ENCODE data around the gene XDH. TPM values are rescaled to one million over a fixed set of nuclear protein-coding genes. Genes with fewer than 3 reads are reported as not detected.

The XDH gene
- total RNA-seq, 4 donors from 2014 or later, result 25.9 to 57.9 (median 37.2) TPM

DNA sequence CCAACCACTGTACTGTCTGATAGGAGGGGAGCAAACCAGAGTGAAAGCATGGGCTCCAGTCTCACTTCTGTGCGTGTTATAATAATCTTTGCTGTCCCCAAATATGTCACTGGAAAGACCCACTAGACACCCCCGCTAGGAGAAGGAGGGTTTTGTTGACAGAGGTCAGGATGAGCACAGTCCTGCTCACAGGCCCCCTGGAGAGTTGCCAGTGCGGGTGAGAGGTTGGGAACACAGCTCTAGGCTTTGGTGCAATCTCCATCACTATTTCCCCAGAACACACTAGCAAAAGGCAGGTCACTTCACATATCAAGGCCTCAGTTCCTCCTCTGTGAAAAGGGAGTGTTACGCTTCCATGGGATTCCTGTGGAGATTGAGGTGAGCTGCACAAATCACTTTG, 9.7 kb downstream of the XDH start:
- TF ChIP-seq EP300 (IDR thresholded peaks at IDR 0.05; ENCODE audit: low read depth), result no peak
- TF ChIP-seq, protein P1, sequence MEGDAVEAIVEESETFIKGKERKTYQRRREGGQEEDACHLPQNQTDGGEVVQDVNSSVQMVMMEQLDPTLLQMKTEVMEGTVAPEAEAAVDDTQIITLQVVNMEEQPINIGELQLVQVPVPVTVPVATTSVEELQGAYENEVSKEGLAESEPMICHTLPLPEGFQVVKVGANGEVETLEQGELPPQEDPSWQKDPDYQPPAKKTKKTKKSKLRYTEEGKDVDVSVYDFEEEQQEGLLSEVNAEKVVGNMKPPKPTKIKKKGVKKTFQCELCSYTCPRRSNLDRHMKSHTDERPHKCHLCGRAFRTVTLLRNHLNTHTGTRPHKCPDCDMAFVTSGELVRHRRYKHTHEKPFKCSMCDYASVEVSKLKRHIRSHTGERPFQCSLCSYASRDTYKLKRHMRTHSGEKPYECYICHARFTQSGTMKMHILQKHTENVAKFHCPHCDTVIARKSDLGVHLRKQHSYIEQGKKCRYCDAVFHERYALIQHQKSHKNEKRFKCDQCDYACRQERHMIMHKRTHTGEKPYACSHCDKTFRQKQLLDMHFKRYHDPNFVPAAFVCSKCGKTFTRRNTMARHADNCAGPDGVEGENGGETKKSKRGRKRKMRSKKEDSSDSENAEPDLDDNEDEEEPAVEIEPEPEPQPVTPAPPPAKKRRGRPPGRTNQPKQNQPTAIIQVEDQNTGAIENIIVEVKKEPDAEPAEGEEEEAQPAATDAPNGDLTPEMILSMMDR (IDR thresholded peaks at IDR 0.05), result no peak
- in situ Hi-C loops (cut with MboI; ENCODE audit: low pct_ligation_motif_present in 1 of 4, low pct_unique_long_range_greater_than_20kb in 1 of 4, low sequenced_read_pairs in 3 of 4), result no loop called here
- 68 to 84% methylated on average over 2 to 4 of the region's 4 CpGs for WGBS, 2 donors (ENCODE audit: low coverage in 1 of 2)

DNA sequence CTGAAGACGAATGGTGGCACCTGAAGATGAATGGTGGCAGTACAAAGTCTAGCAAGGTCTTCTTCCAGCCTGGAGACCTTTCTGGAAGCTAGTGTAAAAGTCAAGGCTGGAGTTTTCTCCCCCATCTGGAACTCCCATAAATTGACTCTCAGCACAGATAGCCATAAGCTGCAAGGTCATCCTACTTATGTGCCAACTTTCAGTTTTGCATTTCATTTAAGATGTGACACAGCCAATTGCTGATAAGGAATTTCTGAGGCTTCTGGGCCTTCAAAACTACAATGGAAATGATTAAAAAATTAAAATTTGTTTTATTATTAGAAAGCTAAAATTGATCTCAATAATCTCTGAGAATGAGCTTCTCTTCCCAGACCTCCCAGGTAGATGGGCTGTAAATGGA, 10.2 kb downstream of the XDH start:
- Histone ChIP-seq H3K36me3 (no peaks in the 10 kb centered on the region), H3K4me1 (no peaks in the 10 kb centered on the region), H3K9me3 (no peaks in the 10 kb centered on the region), H3K27ac (no peak overlapping the region), H3K27me3 (no peaks in the 10 kb centered on the region), H3K4me3 (no peak overlapping the region)
- TF ChIP-seq POLR2AphosphoS5 (IDR thresholded peaks at IDR 0.05) (no peak), EP300 (IDR thresholded peaks at IDR 0.05; ENCODE audit: low read depth) (no peak), POLR2A (IDR thresholded peaks at IDR 0.05) (no peak)
- TF ChIP-seq, protein P1 (IDR thresholded peaks at IDR 0.05), result no peak
- intact Hi-C loops (cut with DNase I; ENCODE audit: low total_unique reads), result no loop called here
- DNase-seq, result no peak
- in situ Hi-C loops (cut with MboI; ENCODE audit: low pct_ligation_motif_present in 1 of 4, low pct_unique_long_range_greater_than_20kb in 1 of 4, low sequenced_read_pairs in 3 of 4), result no loop called here
- WGBS, 2 donors (ENCODE audit: low coverage in 1 of 2), result 77% methylated on average over 1 of the region's 1 CpG; no CpG with 5 or more reads in 1 of the 2 donors

More for the DNA sequence above, 9.7 kb downstream of the XDH start:
- H3K36me3 ChIP-seq, result no peaks in the 10 kb centered on the region
- no peaks in the 10 kb centered on the region for H3K27me3 ChIP-seq
- H3K9me3 ChIP-seq, result no peaks in the 10 kb centered on the region
- H3K4me3 ChIP-seq, result no peak overlapping the region
- H3K27ac ChIP-seq, result no peak overlapping the region
- intact Hi-C loops (cut with DNase I; ENCODE audit: low total_unique reads), result no loop called here
- DNase-seq, result no peak
- H3K4me1 ChIP-seq, result no peaks in the 10 kb centered on the region

DNA sequence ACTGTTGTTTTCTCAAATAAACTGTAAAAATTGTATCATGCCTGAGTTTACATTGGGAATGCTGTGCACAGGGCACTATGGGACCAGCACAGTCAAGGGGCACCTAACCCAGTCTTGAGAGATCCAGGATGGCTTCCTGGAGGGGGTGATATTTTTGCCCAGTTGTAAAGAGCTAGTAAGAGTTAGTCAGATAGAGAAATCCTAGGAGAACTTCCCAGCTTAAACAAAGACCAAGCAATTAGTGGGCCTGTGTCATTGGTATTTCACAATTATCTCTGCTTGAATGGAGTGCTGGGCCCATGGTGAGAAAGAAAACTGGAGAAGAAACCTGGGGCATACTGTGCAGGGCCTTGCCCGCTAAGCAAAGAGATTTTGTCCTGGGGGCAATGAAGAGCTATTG, 12.2 kb downstream of the XDH start:
- Histone ChIP-seq H3K4me1 (no peaks in the 10 kb centered on the region), H3K27me3 (no peaks in the 10 kb centered on the region), H3K27ac (no peak overlapping the region), H3K36me3 (no peaks in the 10 kb centered on the region), H3K9me3 (no peaks in the 10 kb centered on the region), H3K4me3 (no peak overlapping the region)
- in situ Hi-C loops (cut with MboI; ENCODE audit: low pct_ligation_motif_present in 1 of 4, low pct_unique_long_range_greater_than_20kb in 1 of 4, low sequenced_read_pairs in 3 of 4), result no loop called here
- TF ChIP-seq POLR2A (IDR thresholded peaks at IDR 0.05) (no peak), EP300 (IDR thresholded peaks at IDR 0.05; ENCODE audit: low read depth) (no peak)
- TF ChIP-seq, protein P1 (IDR thresholded peaks at IDR 0.05), result no peak
- WGBS, 2 donors (ENCODE audit: low coverage in 1 of 2), result 96 to 100% methylated on average over 1 of the region's 1 CpG
- DNase-seq, result no peak
- intact Hi-C loops (cut with DNase I; ENCODE audit: low total_unique reads), result no loop called here

DNA sequence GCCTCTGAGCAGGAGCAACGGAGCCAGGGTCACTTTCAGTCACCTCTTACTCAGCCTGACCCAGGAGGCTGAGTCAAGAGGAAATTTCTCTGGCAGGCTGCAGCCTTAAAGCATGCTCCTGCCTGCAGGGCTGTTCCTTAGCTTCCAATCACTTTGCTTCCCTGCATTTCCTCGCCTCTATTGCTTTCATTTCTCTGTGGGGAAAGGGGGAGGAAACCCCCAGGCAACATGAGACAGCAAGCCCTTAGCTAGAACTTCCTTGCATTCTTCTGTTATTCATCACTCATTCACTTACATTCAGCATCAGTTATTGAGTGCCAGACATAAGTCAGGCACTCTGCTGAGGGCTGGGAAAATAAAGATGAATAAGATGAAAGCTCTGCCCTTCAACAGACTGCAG, 13.0 kb downstream of the XDH start:
- Histone ChIP-seq H3K36me3 (no peaks in the 10 kb centered on the region), H3K27me3 (no peaks in the 10 kb centered on the region), H3K27ac (no peak overlapping the region), H3K4me1 (no peaks in the 10 kb centered on the region), H3K4me3 (no peak overlapping the region), H3K9me3 (no peaks in the 10 kb centered on the region)
- TF ChIP-seq EP300 (IDR thresholded peaks at IDR 0.05; ENCODE audit: low read depth) (no peak), POLR2A (IDR thresholded peaks at IDR 0.05) (no peak), POLR2AphosphoS5 (IDR thresholded peaks at IDR 0.05) (no peak)
- TF ChIP-seq, protein P1 (IDR thresholded peaks at IDR 0.05), result no peak
- 42 to 44% methylated on average over 1 to 2 of the region's 2 CpGs for WGBS, 2 donors (ENCODE audit: low coverage in 1 of 2)
- intact Hi-C loops (cut with DNase I; ENCODE audit: low total_unique reads) (no loop called here), in situ Hi-C loops (cut with MboI; ENCODE audit: low pct_ligation_motif_present in 1 of 4, low pct_unique_long_range_greater_than_20kb in 1 of 4, low sequenced_read_pairs in 3 of 4) (no loop called here)
- DNase-seq, result no peak
